B cell (primary cell): ENCODE data around the gene GAK. TPM values are rescaled to one million over a fixed set of nuclear protein-coding genes. Genes with fewer than 3 reads are reported as not detected.

ENCODE experiments used
- ATAC-seq: fragments of 200-7000 bp; cut with Tn5 transposase; one replicate; pipeline ENCODE4 v1.10.0; 2021; ENCODE audit warnings: low read depth, mild to moderate bottlenecking, moderate number of reproducible peaks, moderate library complexity
- CTCF ChIA-PET: fragments of 350-600 bp; sonication (Branson Sonifier 250); formaldehyde crosslinking; loops from one replicate; lab custom pipeline; 2021; ENCODE audit warnings: antibody characterized with exemption, inconsistent platforms; lab: Charles Lee
- POLR2A ChIA-PET: fragments of 350-600 bp; sonication (Branson Sonifier 250); formaldehyde crosslinking; loops from one replicate; lab custom pipeline; 2021; ENCODE audit warnings: antibody characterized with exemption; lab: Charles Lee
- DNase-seq: peaks from one replicate; pipeline ENCODE4 v3.0.0; 2013
- H2AFZ ChIP-seq: 2 replicates; pipeline ENCODE4 v1.6.1; 2012; ENCODE audit warnings: mild to moderate bottlenecking, low read depth, low read length; ENCODE audit not compliant: insufficient read depth, poor library complexity, severe bottlenecking
- H3K27ac ChIP-seq, 2 donors: 1 replicate in 1 of 2; 2 replicates in 1 of 2; pipeline ENCODE4 v1.5.1; 2012 to 2013; ENCODE audit warnings: low read length in 2 of 2, mild to moderate bottlenecking in 2 of 2, moderate library complexity in 1 of 2
- H3K27me3 ChIP-seq, 4 experiments: fragments of 200-600 bp in 1 of 4; sonication (generic) in 1 of 4; replicated peaks in 1 of 4; 1 replicate in 2 of 4; 2 replicates in 2 of 4; pipeline versions ENCODE4 v1.6.1 to v1.7.0; 2013 to 2016; ENCODE audit warnings: low read length in 3 of 4, mild to moderate bottlenecking in 2 of 4, mixed read lengths in 1 of 4, moderate library complexity in 1 of 4; ENCODE audit not compliant: insufficient read depth in 4 of 4, control insufficient read depth in 3 of 4; ENCODE audit errors: control extremely low read depth in 1 of 4
- H3K36me3 ChIP-seq, 2 experiments: replicated peaks in 1 of 2; 1 replicate in 1 of 2; 2 replicates in 1 of 2; pipeline versions ENCODE4 v1.6.1 to v1.7.1; 2013; ENCODE audit warnings: low read length in 1 of 2; ENCODE audit not compliant: insufficient read depth in 2 of 2, control insufficient read depth in 1 of 2; ENCODE audit errors: control extremely low read depth in 1 of 2, extremely low read depth in 1 of 2
- H3K4me1 ChIP-seq, 2 donors: fragments of 200-600 bp in 1 of 2; sonication (generic) in 1 of 2; 1 replicate in 1 of 2; 2 replicates in 1 of 2; pipeline versions ENCODE4 v1.5.1 to v1.6.1; 2013 to 2017; ENCODE audit warnings: low read length in 2 of 2; ENCODE audit not compliant: control insufficient read depth in 2 of 2, insufficient read depth in 2 of 2
- H3K4me2 ChIP-seq: replicated peaks from 2 replicates; pipeline ENCODE3; 2012; ENCODE audit warnings: mild to moderate bottlenecking, low read depth, low read length; ENCODE audit not compliant: poor library complexity, severe bottlenecking
- H3K4me3 ChIP-seq, 5 experiments: fragments of 200-600 bp in 1 of 5; sonication (generic) in 1 of 5; 1 replicate in 3 of 5; 2 replicates in 2 of 5; pipeline versions ENCODE4 v1.5.1 to v1.7.0; 2011 to 2016; ENCODE audit warnings: low read length in 4 of 5, mild to moderate bottlenecking in 4 of 5, low read depth in 2 of 5, control low read depth in 1 of 5, moderate library complexity in 1 of 5; ENCODE audit not compliant: insufficient read depth in 1 of 5; ENCODE audit errors: control extremely low read depth in 1 of 5, extremely low read depth in 1 of 5
- H3K79me2 ChIP-seq: fragments of 200-600 bp; sonication (generic); one replicate; pipeline ENCODE4 v1.6.0; 2016; ENCODE audit warnings: low read length; ENCODE audit not compliant: control insufficient read depth, insufficient read depth
- H3K9ac ChIP-seq: fragments of 200-600 bp; sonication (generic); 2 replicates; pipeline ENCODE4 v1.6.1; 2017; ENCODE audit warnings: mild to moderate bottlenecking, low read length, moderate library complexity
- H3K9me3 ChIP-seq, 3 donors: one replicate each; pipeline versions ENCODE4 v1.6.1 to v1.7.1; 2013; ENCODE audit warnings: low read length in 2 of 3; ENCODE audit not compliant: control insufficient read depth in 2 of 3, insufficient read depth in 1 of 3; ENCODE audit errors: control extremely low read depth in 1 of 3
- H4K20me1 ChIP-seq: 2 replicates; pipeline ENCODE4 v1.6.0; 2012; ENCODE audit warnings: mild to moderate bottlenecking, low read length; ENCODE audit not compliant: insufficient read depth, control insufficient read depth, poor library complexity, severe bottlenecking
- H3K27ac Mint-ChIP-seq: one replicate; pipeline ENCODE4 v1.8.0; 2021; ENCODE audit warnings: mixed read lengths
- H3K27me3 Mint-ChIP-seq: one replicate; pipeline ENCODE4 v1.8.0; 2021; ENCODE audit warnings: mixed read lengths
- H3K4me1 Mint-ChIP-seq: one replicate; pipeline ENCODE4 v1.8.0; 2021; ENCODE audit warnings: mixed read lengths
- H3K4me3 Mint-ChIP-seq: one replicate; pipeline ENCODE4 v1.8.0; 2021; ENCODE audit warnings: mixed read lengths
- H3K9me3 Mint-ChIP-seq: one replicate; pipeline ENCODE4 v1.8.0; 2022; ENCODE audit warnings: mixed read lengths; ENCODE audit not compliant: insufficient read depth
- EZH2 ChIP-seq: IDR thresholded peaks from 2 replicates; pipeline ENCODE4 v1.6.1; 2012; ENCODE audit warnings: borderline replicate concordance, low read depth, mild to moderate bottlenecking, moderate library complexity, low read length; ENCODE audit not compliant: insufficient read depth, poor library complexity, severe bottlenecking
- WGBS: methylation state at CpG from one replicate; pipeline ENCODE4 v1.1.5; 2013; ENCODE audit warnings: missing lambda C conversion rate; ENCODE audit not compliant: insufficient coverage; 5-methylcytosine and 5-hydroxymethylcytosine counted together
- intact Hi-C: fragments of 100-400 bp; cut with micrococcal nuclease; formaldehyde crosslinking; loops from one replicate; pipeline ENCODE4 v1.10.0; 2022
- polyA plus RNA-seq: library from polyadenylated mRNA; depleted of rRNA; stranded (reverse); fragments of >200 nt; gene quantifications from 2 replicates; pipeline ENCODE4 v1.2.3, GENCODE V29; 2012
- total RNA-seq, 2 donors: library from RNA; stranded (reverse); fragments of 120-200 nt in 1 of 2; gene quantifications; 1 replicate in 1 of 2; 2 replicates in 1 of 2; pipeline versions ENCODE4 v1.2.3 to v1.2.4, GENCODE V29; 2013 to 2022
- TF ChIP-seq, protein P1 (sequence below): fragments of 200-600 bp; IDR thresholded peaks from one replicate; pipeline ENCODE4 v1.8.0; 2022; ENCODE audit warnings: antibody characterized with exemption, mild to moderate bottlenecking

Gene GAK
- total and polyA plus RNA-seq, 2 donors (not counting 1 experiment from before 2014, with no cell fraction given) = 113 to 283 TPM

DNA sequence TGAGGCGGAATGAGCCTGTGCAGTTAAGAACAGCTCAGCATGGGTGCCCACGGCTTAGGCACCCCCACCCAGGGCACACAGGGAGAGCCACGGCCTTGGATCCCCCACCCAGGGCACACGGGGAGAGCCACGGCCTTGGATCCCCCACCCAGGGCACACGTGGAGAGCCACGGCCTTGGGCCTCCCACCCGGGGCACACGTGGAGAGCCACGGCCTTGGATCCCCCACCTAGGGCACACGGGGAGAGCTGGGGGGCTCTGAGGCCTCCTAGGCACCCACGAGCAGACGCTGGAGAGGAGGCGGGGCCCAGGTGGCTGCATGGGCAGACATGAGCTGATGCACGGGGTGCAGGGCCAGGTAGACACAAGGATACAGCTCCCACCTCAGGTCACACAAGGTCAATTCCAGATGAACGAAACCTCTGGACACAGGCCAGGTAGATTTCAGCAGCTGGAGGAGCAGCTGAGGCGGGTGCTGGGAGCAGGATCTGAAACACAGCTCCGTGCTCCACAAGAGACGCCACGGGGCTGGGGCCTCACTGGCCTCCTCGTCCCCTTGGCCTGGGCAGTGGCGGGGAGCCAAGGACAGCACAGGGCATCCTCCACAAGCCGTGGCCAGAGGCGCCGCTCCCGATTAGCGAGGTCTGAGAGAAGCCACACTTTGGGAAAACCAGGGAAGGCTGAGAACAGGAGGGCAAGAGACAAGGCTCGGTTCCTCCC lies 30.8 kb downstream of the GAK start:
- no peaks in the 10 kb centered on the region for H3K27me3 Mint-ChIP-seq

DNA sequence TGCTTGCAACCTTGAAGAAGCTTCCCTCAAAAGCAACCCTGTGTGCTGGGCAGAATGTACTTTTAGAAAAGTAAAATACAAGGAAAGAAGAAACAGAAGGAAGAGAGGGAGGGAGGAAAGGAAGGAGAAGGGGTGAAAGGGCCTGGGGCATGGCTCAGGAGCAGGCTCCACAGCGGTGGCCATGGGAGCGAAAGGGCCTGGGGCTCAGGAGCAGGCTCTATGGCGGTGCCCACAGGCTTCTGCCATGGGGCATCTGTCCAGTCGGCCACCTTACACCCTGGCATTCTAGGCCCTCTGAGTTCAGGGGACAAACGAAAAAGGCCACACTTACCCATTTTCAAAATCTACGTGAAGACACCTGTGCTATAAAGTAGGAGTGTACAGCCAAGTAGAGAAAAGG lies 31.4 kb downstream of the GAK start:
- no peak overlapping the region for H3K27ac ChIP-seq
- intact Hi-C loops = no loop called here
- CTCF ChIA-PET = interaction anchor here (1.4 kb wide), 1 partner anchor 86 kb away, joined by 7 read pairs; the partner anchor contains the start of gene IDUA
- H3K9me3 Mint-ChIP-seq = no peaks in the 10 kb centered on the region
- TF ChIP-seq EZH2 = no peak
- TF ChIP-seq, protein P1, sequence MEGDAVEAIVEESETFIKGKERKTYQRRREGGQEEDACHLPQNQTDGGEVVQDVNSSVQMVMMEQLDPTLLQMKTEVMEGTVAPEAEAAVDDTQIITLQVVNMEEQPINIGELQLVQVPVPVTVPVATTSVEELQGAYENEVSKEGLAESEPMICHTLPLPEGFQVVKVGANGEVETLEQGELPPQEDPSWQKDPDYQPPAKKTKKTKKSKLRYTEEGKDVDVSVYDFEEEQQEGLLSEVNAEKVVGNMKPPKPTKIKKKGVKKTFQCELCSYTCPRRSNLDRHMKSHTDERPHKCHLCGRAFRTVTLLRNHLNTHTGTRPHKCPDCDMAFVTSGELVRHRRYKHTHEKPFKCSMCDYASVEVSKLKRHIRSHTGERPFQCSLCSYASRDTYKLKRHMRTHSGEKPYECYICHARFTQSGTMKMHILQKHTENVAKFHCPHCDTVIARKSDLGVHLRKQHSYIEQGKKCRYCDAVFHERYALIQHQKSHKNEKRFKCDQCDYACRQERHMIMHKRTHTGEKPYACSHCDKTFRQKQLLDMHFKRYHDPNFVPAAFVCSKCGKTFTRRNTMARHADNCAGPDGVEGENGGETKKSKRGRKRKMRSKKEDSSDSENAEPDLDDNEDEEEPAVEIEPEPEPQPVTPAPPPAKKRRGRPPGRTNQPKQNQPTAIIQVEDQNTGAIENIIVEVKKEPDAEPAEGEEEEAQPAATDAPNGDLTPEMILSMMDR = no peak
- no peaks in the 10 kb centered on the region for H3K4me1 ChIP-seq
- no peaks in the 10 kb centered on the region for H3K27me3 ChIP-seq
- no peak overlapping the region for H3K9ac ChIP-seq
- no peaks in the 10 kb centered on the region for H3K27me3 Mint-ChIP-seq
- peaks cover 94% of the 10 kb centered on the region for H4K20me1 ChIP-seq
- no peak overlapping the region for H3K4me3 Mint-ChIP-seq
- H3K4me3 ChIP-seq = no peak overlapping the region
- H3K79me2 ChIP-seq = peaks cover 71% of the 10 kb centered on the region
- no peak overlapping the region for H3K4me2 ChIP-seq
- no peak for ATAC-seq
- H3K36me3 ChIP-seq = peaks cover 0 to 21% of the 10 kb centered on the region in 2 experiments
- POLR2A ChIA-PET = interaction anchor here (0.7 kb wide), 1 partner anchor 22 kb away, joined by 3 read pairs; no protein-coding TSS in a partner anchor
- H3K27ac Mint-ChIP-seq = no peak overlapping the region
- H3K4me1 Mint-ChIP-seq = no peaks in the 10 kb centered on the region
- WGBS = 95% methylated on average over 3 of the region's 6 CpGs
- peaks cover 0 to 6% (median 0%) of the 10 kb centered on the region in 3 donors for H3K9me3 ChIP-seq
- no peak for DNase-seq
- no peak overlapping the region for H2AFZ ChIP-seq

More for the DNA sequence above, 30.8 kb downstream of the GAK start:
- H3K4me3 ChIP-seq = no peak overlapping the region
- no peak overlapping the region for H3K4me2 ChIP-seq
- no peak overlapping the region for H3K27ac ChIP-seq
- Mint-ChIP-seq H3K4me3 (no peak overlapping the region), H3K27ac (no peak overlapping the region), H3K9me3 (no peaks in the 10 kb centered on the region), H3K4me1 (no peaks in the 10 kb centered on the region)
- CTCF ChIA-PET = interaction anchor here (1.4 kb wide), 1 partner anchor 85 kb away, joined by 7 read pairs; the partner anchor contains the start of gene IDUA
- peaks cover 95% of the 10 kb centered on the region for H4K20me1 ChIP-seq
- no peaks in the 10 kb centered on the region for H3K27me3 ChIP-seq
- H3K79me2 ChIP-seq = peaks cover 75% of the 10 kb centered on the region
- ATAC-seq (no peak), DNase-seq (no peak)
- 94% methylated on average over 28 of the region's 28 CpGs for WGBS
- H3K36me3 ChIP-seq = peaks cover 0 to 19% of the 10 kb centered on the region in 2 experiments
- no peak overlapping the region for H2AFZ ChIP-seq
- intact Hi-C loops = no loop called here
- H3K9ac ChIP-seq = no peak overlapping the region
- peaks cover 0 to 11% (median 0%) of the 10 kb centered on the region in 3 donors for H3K9me3 ChIP-seq
- no peaks in the 10 kb centered on the region for H3K4me1 ChIP-seq
- TF ChIP-seq, protein P1 = no peak
- TF ChIP-seq EZH2 = no peak
- POLR2A ChIA-PET = interaction anchor here (0.7 kb wide), 1 partner anchor 21 kb away, joined by 3 read pairs; no protein-coding TSS in a partner anchor
